ENCODE data around the gene CFAP53. TPM values are rescaled to one million over a fixed set of nuclear protein-coding genes. Genes with fewer than 3 reads are reported as not detected.

CFAP53 gene
- total and polyA plus RNA-seq, 12 donors = 0.09 to 0.44 (median 0.18) TPM; not detected in 4

GRCh38 chr18:50192995-50193795 lies 73.1 kb downstream of the CFAP53 start:
- H3K9me3 ChIP-seq = no peaks in the 10 kb centered on the region
- peaks cover 16 to 91% (median 70%) of the 10 kb centered on the region in 7 donors for H3K27me3 ChIP-seq
- DNase-seq = no peak
- no peaks in the 10 kb centered on the region for H3K36me3 ChIP-seq
- WGBS, 2 donors = 10 to 11% methylated on average over 31 of the region's 31 CpGs
- H3K4me3 ChIP-seq = no peak overlapping the region
- intact Hi-C loops (cut with DNase I) = loop anchor here in 4 of 10 donors (5.0 to 10.0 kb wide), 4 partner anchors 178 to 678 kb away; no protein-coding TSS in a partner anchor
- no peak overlapping the region for H3K27ac ChIP-seq
- H3K4me1 ChIP-seq = peaks cover 0 to 13% (median 11%) of the 10 kb centered on the region in 9 donors
- peak in 2 of 8 donors; percentile 25 to 41 for ATAC-seq
- TF ChIP-seq CTCF (IDR thresholded peaks at IDR 0.05) = no peak

GRCh38 chr18:50190926-50191325 lies 75.4 kb downstream of the CFAP53 start:
- intact Hi-C loops (cut with DNase I) = loop anchor here in 4 of 10 donors (5.0 to 10.0 kb wide), 4 partner anchors 176 to 676 kb away; no protein-coding TSS in a partner anchor
- no peak for TF ChIP-seq CTCF (IDR thresholded peaks at IDR 0.05)
- Histone ChIP-seq H3K27ac (no peak overlapping the region), H3K27me3 (peaks cover 16 to 91% (median 47%) of the 10 kb centered on the region in 7 donors), H3K36me3 (no peaks in the 10 kb centered on the region), H3K9me3 (no peaks in the 10 kb centered on the region), H3K4me3 (no peak overlapping the region), H3K4me1 (peaks cover 0 to 13% (median 11%) of the 10 kb centered on the region in 9 donors)
- 54% methylated on average over 1 of the region's 1 CpG for WGBS, 2 donors
- ATAC-seq (no peak), DNase-seq (no peak)

- 53% methylated on average over 1 of the region's 1 CpG for WGBS, 2 donors
- TF ChIP-seq CTCF (IDR thresholded peaks at IDR 0.05) = no peak
- Histone ChIP-seq H3K4me1 (peaks cover 0 to 11% (median 9%) of the 10 kb centered on the region in 9 donors), H3K36me3 (no peaks in the 10 kb centered on the region), H3K9me3 (no peaks in the 10 kb centered on the region), H3K4me3 (no peak overlapping the region), H3K27ac (no peak overlapping the region), H3K27me3 (peaks cover 16 to 89% (median 40%) of the 10 kb centered on the region in 7 donors)
- no peak for ATAC-seq
- DNase-seq = no peak
- intact Hi-C loops (cut with DNase I) = loop anchor here in 4 of 10 donors (5.0 to 10.0 kb wide), 4 partner anchors 175 to 675 kb away; no protein-coding TSS in a partner anchor
Measured at GRCh38 chr18:50190236-50190635, 76.1 kb downstream of the CFAP53 start.

GRCh38 chr18:50189160-50189559 lies 77.1 kb downstream of the CFAP53 start:
- Histone ChIP-seq H3K4me3 (no peak overlapping the region), H3K9me3 (no peaks in the 10 kb centered on the region), H3K27ac (no peak overlapping the region), H3K27me3 (peaks cover 9 to 83% (median 40%) of the 10 kb centered on the region in 7 donors), H3K4me1 (peaks cover 0 to 6% (median 1%) of the 10 kb centered on the region in 9 donors), H3K36me3 (no peaks in the 10 kb centered on the region)
- intact Hi-C loops (cut with DNase I) = loop anchor here in 1 of 10 donors (10.0 kb wide), 1 partner anchor 234 kb away; no protein-coding TSS in a partner anchor
- WGBS, 2 donors = 68 to 84% methylated on average over 1 of the region's 1 CpG
- no peak for TF ChIP-seq CTCF (IDR thresholded peaks at IDR 0.05)
- ATAC-seq = no peak
- no peak for DNase-seq

All from heart right ventricle (tissue), 16 donors.